ENCODE data around the gene ANKHD1. TPM values are rescaled to one million over a fixed set of nuclear protein-coding genes. Genes with fewer than 3 reads are reported as not detected.
"Not testable (repeated sequence)": the region's sequence is repeated elsewhere in the genome, so short reads cannot be mapped to it uniquely, and the experiment has no call there.

Gene ANKHD1
- total RNA-seq, 4 donors from 2014 or later, result 148 to 362 (median 168) TPM

- Histone ChIP-seq H3K27me3 (no peaks in the 10 kb centered on the region), H3K4me3 (no peak overlapping the region), H3K27ac (no peak overlapping the region), H3K4me1 (peaks cover 9% of the 10 kb centered on the region), H3K36me3 (peaks cover 8% of the 10 kb centered on the region), H3K9me3 (no peaks in the 10 kb centered on the region)
- TF ChIP-seq POLR2AphosphoS5 (IDR thresholded peaks at IDR 0.05) (no peak), POLR2A (IDR thresholded peaks at IDR 0.05) (no peak), EP300 (IDR thresholded peaks at IDR 0.05) (no peak)
- TF ChIP-seq, protein P1, sequence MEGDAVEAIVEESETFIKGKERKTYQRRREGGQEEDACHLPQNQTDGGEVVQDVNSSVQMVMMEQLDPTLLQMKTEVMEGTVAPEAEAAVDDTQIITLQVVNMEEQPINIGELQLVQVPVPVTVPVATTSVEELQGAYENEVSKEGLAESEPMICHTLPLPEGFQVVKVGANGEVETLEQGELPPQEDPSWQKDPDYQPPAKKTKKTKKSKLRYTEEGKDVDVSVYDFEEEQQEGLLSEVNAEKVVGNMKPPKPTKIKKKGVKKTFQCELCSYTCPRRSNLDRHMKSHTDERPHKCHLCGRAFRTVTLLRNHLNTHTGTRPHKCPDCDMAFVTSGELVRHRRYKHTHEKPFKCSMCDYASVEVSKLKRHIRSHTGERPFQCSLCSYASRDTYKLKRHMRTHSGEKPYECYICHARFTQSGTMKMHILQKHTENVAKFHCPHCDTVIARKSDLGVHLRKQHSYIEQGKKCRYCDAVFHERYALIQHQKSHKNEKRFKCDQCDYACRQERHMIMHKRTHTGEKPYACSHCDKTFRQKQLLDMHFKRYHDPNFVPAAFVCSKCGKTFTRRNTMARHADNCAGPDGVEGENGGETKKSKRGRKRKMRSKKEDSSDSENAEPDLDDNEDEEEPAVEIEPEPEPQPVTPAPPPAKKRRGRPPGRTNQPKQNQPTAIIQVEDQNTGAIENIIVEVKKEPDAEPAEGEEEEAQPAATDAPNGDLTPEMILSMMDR (IDR thresholded peaks at IDR 0.05), result no peak
- DNase-seq (ENCODE audit: low spot score in 2 of 2), result no peak
- 87% methylated on average over 7 of the region's 7 CpGs for WGBS
Measured at GRCh38 chr5:140573683-140574082, 172.1 kb downstream of the ANKHD1 start.

DNA sequence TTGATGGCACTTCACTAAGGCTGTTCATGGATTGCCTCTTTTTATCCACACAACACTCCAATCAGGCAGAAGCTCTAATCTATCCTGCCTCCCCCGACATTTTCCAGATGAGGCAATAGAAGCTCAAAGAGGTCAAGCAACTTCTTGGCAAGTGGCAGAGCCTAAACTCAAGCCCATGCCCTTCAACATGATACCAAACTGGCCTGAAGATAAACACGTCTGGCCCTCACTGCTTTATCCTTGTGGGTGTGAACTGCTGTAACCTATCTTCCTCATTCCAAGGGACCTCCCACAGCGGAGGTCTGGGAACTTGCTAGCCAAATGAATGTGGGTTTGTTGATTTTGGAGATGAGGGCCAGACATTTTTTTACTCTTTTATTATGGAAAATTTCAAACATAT is 172.5 kb downstream of the ANKHD1 start:
- WGBS, result 56% methylated on average over 3 of the region's 3 CpGs
- Histone ChIP-seq H3K27ac (no peak overlapping the region), H3K4me1 (peaks cover 5% of the 10 kb centered on the region), H3K36me3 (peaks cover 8% of the 10 kb centered on the region), H3K4me3 (no peak overlapping the region), H3K9me3 (no peaks in the 10 kb centered on the region), H3K27me3 (no peaks in the 10 kb centered on the region)
- TF ChIP-seq EP300 (IDR thresholded peaks at IDR 0.05) (no peak), POLR2A (IDR thresholded peaks at IDR 0.05) (no peak), POLR2AphosphoS5 (IDR thresholded peaks at IDR 0.05) (no peak)
- TF ChIP-seq, protein P1 (IDR thresholded peaks at IDR 0.05), result no peak
- DNase-seq (ENCODE audit: low spot score in 2 of 2), result no peak

DNA sequence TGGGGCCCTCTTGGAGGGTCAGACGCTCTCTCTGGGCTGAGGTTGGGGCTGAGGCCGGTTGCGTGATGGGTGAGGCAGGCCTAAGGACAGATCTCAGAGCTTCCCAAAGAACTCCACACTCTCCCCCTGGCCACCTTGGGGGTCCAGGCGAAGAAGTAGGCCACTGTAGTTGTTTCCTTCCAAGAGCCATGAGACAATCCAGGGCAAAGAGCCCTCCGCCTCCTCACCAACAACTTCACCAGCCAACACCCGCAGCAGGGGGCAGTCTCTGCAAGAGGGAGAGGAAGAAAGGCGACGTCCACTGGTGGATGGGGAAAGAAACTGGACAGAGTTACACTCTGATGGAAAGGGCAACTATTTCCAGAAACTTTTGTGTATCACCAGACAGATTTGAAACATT is 173.7 kb downstream of the ANKHD1 start:
- WGBS, result 89% methylated on average over 8 of the region's 8 CpGs
- peaks cover 2% of the 10 kb centered on the region for H3K36me3 ChIP-seq
- no peak overlapping the region for H3K27ac ChIP-seq
- no peak for DNase-seq (ENCODE audit: low spot score in 2 of 2)
- no peaks in the 10 kb centered on the region for H3K9me3 ChIP-seq
- TF ChIP-seq, protein P1 (IDR thresholded peaks at IDR 0.05), result peak in 1 of 2 donors; percentile 27
- no peak for TF ChIP-seq POLR2AphosphoS5 (IDR thresholded peaks at IDR 0.05)
- peaks cover 5% of the 10 kb centered on the region for H3K4me1 ChIP-seq
- H3K27me3 ChIP-seq, result no peaks in the 10 kb centered on the region
- H3K4me3 ChIP-seq, result no peak overlapping the region

GRCh38 chr5:140576776-140577201 is 175.2 kb downstream of the ANKHD1 start:
- Histone ChIP-seq H3K27ac (no peak overlapping the region), H3K36me3 (no peaks in the 10 kb centered on the region), H3K4me3 (no peak overlapping the region), H3K4me1 (no peaks in the 10 kb centered on the region), H3K27me3 (no peaks in the 10 kb centered on the region), H3K9me3 (no peaks in the 10 kb centered on the region)
- no peak for DNase-seq (ENCODE audit: low spot score in 2 of 2)
- TF ChIP-seq, protein P1 (IDR thresholded peaks at IDR 0.05), result no peak
- TF ChIP-seq POLR2A (IDR thresholded peaks at IDR 0.05), result no peak
- no peak for TF ChIP-seq POLR2AphosphoS5 (IDR thresholded peaks at IDR 0.05)
- no peak for TF ChIP-seq EP300 (IDR thresholded peaks at IDR 0.05)
- WGBS, result 62% methylated on average over 2 of the region's 2 CpGs

DNA sequence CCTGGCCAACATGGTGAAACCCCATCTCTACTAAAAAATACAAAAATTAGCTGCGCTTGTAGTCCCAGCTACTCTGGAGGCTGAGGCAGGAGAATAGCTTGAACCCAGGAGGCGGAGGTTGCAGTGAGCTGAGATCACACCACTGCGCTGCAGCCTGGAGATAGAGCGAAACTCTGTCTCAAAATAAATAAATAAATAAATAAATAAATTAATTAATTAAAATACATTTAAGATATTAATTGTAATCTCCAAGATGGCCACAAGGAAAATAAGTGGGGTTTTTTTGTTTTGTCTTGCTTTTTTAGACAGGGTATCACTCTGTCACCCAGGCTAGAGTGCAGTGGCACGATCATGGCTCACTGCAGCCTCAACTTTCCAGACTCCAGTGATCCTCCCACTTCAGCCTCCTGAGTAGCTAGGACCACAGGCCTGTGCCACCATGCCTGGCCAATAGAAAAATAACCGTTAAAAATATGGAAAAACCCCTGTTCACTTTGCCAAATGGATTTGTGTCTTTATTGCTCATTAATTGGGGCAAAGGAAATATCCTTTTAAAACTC is 177.6 kb downstream of the ANKHD1 start:
- DNase-seq (ENCODE audit: low spot score in 2 of 2); H3K27ac ChIP-seq; H3K4me1 ChIP-seq; H3K4me3 ChIP-seq; H3K36me3 ChIP-seq; H3K9me3 ChIP-seq; H3K27me3 ChIP-seq: not testable (repeated sequence)
- WGBS, result 87% methylated on average over 6 of the region's 6 CpGs

DNA sequence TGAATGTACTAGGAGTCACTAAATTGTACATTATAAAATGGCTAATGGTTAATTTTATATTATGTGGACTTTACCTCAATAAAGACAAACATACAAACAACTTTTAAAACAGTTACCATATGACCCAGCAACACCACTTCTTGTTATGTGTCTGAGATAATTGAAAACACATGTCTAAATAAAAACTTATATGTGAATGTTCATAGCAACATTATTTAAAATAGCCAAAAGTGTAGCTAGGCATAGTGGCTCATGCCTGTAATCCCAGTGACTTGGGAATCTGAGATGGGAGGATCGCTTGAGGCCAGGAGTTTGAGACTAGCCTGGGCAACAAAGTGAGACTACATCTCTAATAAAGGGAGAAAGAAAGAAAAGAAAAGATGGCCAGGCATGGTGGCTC is 185.9 kb downstream of the ANKHD1 start:
- Histone ChIP-seq H3K36me3 (no peaks in the 10 kb centered on the region), H3K27me3 (no peaks in the 10 kb centered on the region), H3K4me1 (peaks cover 16% of the 10 kb centered on the region), H3K27ac (no peak overlapping the region), H3K4me3 (no peak overlapping the region), H3K9me3 (peaks cover 3% of the 10 kb centered on the region)
- WGBS, result 100% methylated on average over 1 of the region's 1 CpG
- DNase-seq (ENCODE audit: low spot score in 2 of 2), result no peak
- TF ChIP-seq POLR2A (IDR thresholded peaks at IDR 0.05) (no peak), POLR2AphosphoS5 (IDR thresholded peaks at IDR 0.05) (no peak), EP300 (IDR thresholded peaks at IDR 0.05) (no peak)
- TF ChIP-seq, protein P1 (IDR thresholded peaks at IDR 0.05), result no peak
